Adipose tissue (tissue), 3 donors: Measurements from ENCODE around the gene TSPAN17. TPM values are rescaled to one million over a fixed set of nuclear protein-coding genes. Genes with fewer than 3 reads are reported as not detected.

Experiments
- H3K27ac ChIP-seq: one replicate; pipeline ENCODE4 v1.5.1; 2013; ENCODE audit warnings: low read depth, low read length
- WGBS, 3 donors: extraction: QIAGEN DNeasy Blood & Tissue Kit; methylation state at CpG; one replicate each; pipeline ENCODE4 v1.1.7; 2013; 5-methylcytosine and 5-hydroxymethylcytosine counted together
- polyA plus RNA-seq, 3 donors: library from polyadenylated mRNA; stranded (reverse); fragments of 200-250 nt; gene quantifications; one replicate each; pipeline ENCODE4 v1.2.3, GENCODE V29; 2013
- donor health status: healthy with polysubstance abuse.
- donor health status: Bipolar disorder and iron deficiency.
- donor health status: healthy.

The TSPAN17 gene
- polyA plus RNA-seq, 3 donors: 16.2 to 20.9 (median 18.8) TPM

GRCh38 chr5:176652136-176652535, 4.9 kb downstream of the TSPAN17 start:
- H3K27ac ChIP-seq: no peak overlapping the region
- WGBS, 3 donors: 74 to 78% (median 76%) methylated on average over 8 of the region's 8 CpGs

GRCh38 chr5:176653401-176654385, 6.4 kb downstream of the TSPAN17 start:
- H3K27ac ChIP-seq: no peak overlapping the region
- 82 to 88% (median 88%) methylated on average over 18 of the region's 18 CpGs for WGBS, 3 donors

GRCh38 chr5:176654856-176655255, 7.6 kb downstream of the TSPAN17 start:
- whole genome bisulfite sequencing, 3 donors: 94 to 97% (median 96%) methylated on average over 12 to 14 of the region's 14 CpGs
- H3K27ac ChIP-seq: no peak overlapping the region

- no peak overlapping the region for H3K27ac ChIP-seq
- WGBS, 3 donors: 84 to 95% (median 90%) methylated on average over 12 to 13 of the region's 13 CpGs
Observed at GRCh38 chr5:176656467-176656990, 9.2 kb downstream of the TSPAN17 start.

GRCh38 chr5:176658007-176658599, 10.8 kb downstream of the TSPAN17 start:
- no peak overlapping the region for H3K27ac ChIP-seq
- 43 to 61% (median 50%) methylated on average over 12 to 14 of the region's 14 CpGs for WGBS, 3 donors

GRCh38 chr5:176658817-176659511, 11.7 kb downstream of the TSPAN17 start:
- H3K27ac ChIP-seq: no peak overlapping the region
- WGBS, 3 donors: 32 to 70% (median 35%) methylated on average over 11 of the region's 11 CpGs

- WGBS, 3 donors: 75 to 76% (median 75%) methylated on average over 6 to 7 of the region's 7 CpGs
- H3K27ac ChIP-seq: no peak overlapping the region
Observed at GRCh38 chr5:176659512-176659839, 12.2 kb downstream of the TSPAN17 start.

- no peak overlapping the region for H3K27ac ChIP-seq
- 61 to 85% (median 78%) methylated on average over 4 of the region's 4 CpGs for WGBS, 3 donors
Observed at GRCh38 chr5:176659860-176660461, 12.7 kb downstream of the TSPAN17 start.

- H3K27ac ChIP-seq: no peak overlapping the region
- 18 to 33% (median 31%) methylated on average over 1 of the region's 1 CpG for WGBS, 3 donors
Observed at GRCh38 chr5:176660530-176660859, 13.2 kb downstream of the TSPAN17 start.

GRCh38 chr5:176660860-176661641, 13.8 kb downstream of the TSPAN17 start:
- WGBS, 3 donors: 50 to 53% (median 50%) methylated on average over 33 of the region's 33 CpGs
- H3K27ac ChIP-seq: no peak overlapping the region

- H3K27ac ChIP-seq: no peak overlapping the region
- WGBS, 3 donors: 71 to 86% (median 73%) methylated on average over 10 of the region's 10 CpGs
Observed at GRCh38 chr5:176661676-176662075, 14.4 kb downstream of the TSPAN17 start.

- no peak overlapping the region for H3K27ac ChIP-seq
- 80 to 88% (median 86%) methylated on average over 20 to 21 of the region's 21 CpGs for WGBS, 3 donors
Observed at GRCh38 chr5:176662371-176663333, 15.4 kb downstream of the TSPAN17 start.

GRCh38 chr5:176663566-176663965, 16.3 kb downstream of the TSPAN17 start:
- 76 to 85% (median 84%) methylated on average over 10 of the region's 10 CpGs for WGBS, 3 donors

GRCh38 chr5:176664479-176664878, 17.2 kb downstream of the TSPAN17 start:
- H3K27ac ChIP-seq: no peak overlapping the region
- 28 to 35% (median 34%) methylated on average over 5 to 6 of the region's 6 CpGs for WGBS, 3 donors

More at GRCh38 chr5:176663566-176663965, 16.3 kb downstream of the TSPAN17 start:
- H3K27ac ChIP-seq: no peak overlapping the region

- no peak overlapping the region for H3K27ac ChIP-seq
- 15 to 27% (median 25%) methylated on average over 19 of the region's 19 CpGs for WGBS, 3 donors
Observed at GRCh38 chr5:176664886-176665285, 17.6 kb downstream of the TSPAN17 start.

- no peak overlapping the region for H3K27ac ChIP-seq
- 77 to 90% (median 86%) methylated on average over 6 of the region's 6 CpGs for WGBS, 3 donors
Observed at GRCh38 chr5:176665517-176665916, 18.2 kb downstream of the TSPAN17 start.

- H3K27ac ChIP-seq: no peak overlapping the region
- WGBS, 3 donors: 61 to 67% (median 67%) methylated on average over 7 of the region's 7 CpGs
Observed at GRCh38 chr5:176667637-176668036, 20.4 kb downstream of the TSPAN17 start.
